GM12864 (cell line): ENCODE data around the gene FNBP1L.

Experiments used
- DNase-seq: peaks from one replicate; pipeline ENCODE4 v3.0.0-alpha.2; 2011; ENCODE audit warnings: low read depth
- H3K4me3 ChIP-seq: 2 replicates; pipeline ENCODE4 v1.5.1; 2011; ENCODE audit warnings: mild to moderate bottlenecking, low read depth, low read length, control low read depth
- CTCF ChIP-seq: IDR thresholded peaks from 2 replicates; pipeline ENCODE4 v1.5.1; 2011; ENCODE audit warnings: low read depth, mild to moderate bottlenecking, moderate library complexity, low read length, control low read depth, inconsistent platforms; ENCODE audit errors: missing control alignments

Gene FNBP1L

GRCh38 chr1:93574511-93574910 is 126.6 kb downstream of the FNBP1L start:
- TF ChIP-seq CTCF: no peak
- no peak for DNase-seq
- H3K4me3 ChIP-seq: no peak overlapping the region

GRCh38 chr1:93574991-93575390 is 127.1 kb downstream of the FNBP1L start:
- no peak for TF ChIP-seq CTCF
- DNase-seq: no peak
- H3K4me3 ChIP-seq: no peak overlapping the region

- no peak overlapping the region for H3K4me3 ChIP-seq
- no peak for TF ChIP-seq CTCF
- DNase-seq: no peak
These were observed 127.8 kb downstream of the FNBP1L start for GRCh38 chr1:93575621-93576284.

GRCh38 chr1:93576346-93576745 is 128.4 kb downstream of the FNBP1L start:
- H3K4me3 ChIP-seq: no peak overlapping the region
- DNase-seq: no peak
- TF ChIP-seq CTCF: no peak

- TF ChIP-seq CTCF: no peak
- DNase-seq: no peak
- no peak overlapping the region for H3K4me3 ChIP-seq
These were observed 128.8 kb downstream of the FNBP1L start for GRCh38 chr1:93576746-93577145.

- H3K4me3 ChIP-seq: no peak overlapping the region
- TF ChIP-seq CTCF: no peak
- no peak for DNase-seq
These were observed 129.9 kb downstream of the FNBP1L start for GRCh38 chr1:93577536-93578432.
